ENCODE data around the gene TEX44. TPM values are rescaled to one million over a fixed set of nuclear protein-coding genes. Genes with fewer than 3 reads are reported as not detected.

The TEX44 gene
- total and polyA plus RNA-seq, 2 of the 13 experiments (the other 11 are each of a cell fraction or from before 2014, with no cell fraction given), result not detected

GRCh38 chr2:231612109-231612455 is 19.4 kb downstream of the TEX44 start (continued):
- no peak for TF ChIP-seq ZNF160 (CRISPR knock-in tag; IDR thresholded peaks at IDR 0.05)
- no peak for TF ChIP-seq ZBTB10 (CRISPR knock-in tag; IDR thresholded peaks at IDR 0.05; ENCODE audit: borderline replicate concordance)
- TF ChIP-seq ZNF629 (CRISPR knock-in tag; conservative IDR thresholded peaks at IDR 0.05), result peak; percentile 98
- no peak for TF ChIP-seq ZNF768 (CRISPR knock-in tag; IDR thresholded peaks at IDR 0.05)
- 0 out of 2 replicates have a peak, but pooled peaks have one; percentile 17 for TF ChIP-seq NFYC (CRISPR knock-in tag; IDR thresholded peaks at IDR 0.05)
- TF ChIP-seq ZNF546 (CRISPR knock-in tag; conservative IDR thresholded peaks at IDR 0.05), result no peak
- no peak for TF ChIP-seq SNAPC4 (CRISPR knock-in tag; IDR thresholded peaks at IDR 0.05)
- no peak for TF ChIP-seq HOXA5 (CRISPR knock-in tag; IDR thresholded peaks at IDR 0.05)
- TF ChIP-seq WIZ (CRISPR knock-in tag; IDR thresholded peaks at IDR 0.05), result no peak
- no peak for TF ChIP-seq SRSF9 (IDR thresholded peaks at IDR 0.05; ENCODE audit: borderline replicate concordance, insufficient read depth, low read depth, low read length, poor library complexity, severe bottlenecking)
- no peak for TF ChIP-seq ASH2L (IDR thresholded peaks at IDR 0.05; ENCODE audit: insufficient read length, low read depth, low read length)
- peak; percentile 17 for TF ChIP-seq RBM22 (optimal IDR thresholded peaks at IDR 0.05; ENCODE audit: low read length)
- TF ChIP-seq KLF9 (CRISPR knock-in tag; IDR thresholded peaks at IDR 0.05; ENCODE audit: low read depth), result no peak
- TF ChIP-seq SP1 (IDR thresholded peaks at IDR 0.05), result no peak
- TF ChIP-seq SP1 (CRISPR knock-in tag; IDR thresholded peaks at IDR 0.05), result no peak
- no peak for TF ChIP-seq CENPT (CRISPR knock-in tag; IDR thresholded peaks at IDR 0.05; ENCODE audit: low read depth)
- no peak for TF ChIP-seq E2F1 (CRISPR knock-in tag; IDR thresholded peaks at IDR 0.05)
- TF ChIP-seq GLI4 (CRISPR knock-in tag; IDR thresholded peaks at IDR 0.05; ENCODE audit: borderline replicate concordance), result no peak
- TF ChIP-seq KAT8 (CRISPR knock-in tag; IDR thresholded peaks at IDR 0.05), result no peak
- no peak for TF ChIP-seq ZNF674 (CRISPR knock-in tag; IDR thresholded peaks at IDR 0.05; ENCODE audit: low read depth)
- TF ChIP-seq ZMYM3 (CRISPR knock-in tag; IDR thresholded peaks at IDR 0.05), result peak; percentile 89
- TF ChIP-seq ZNF33B (CRISPR knock-in tag; IDR thresholded peaks at IDR 0.05), result no peak
- TF ChIP-seq NFE2L1 (CRISPR knock-in tag; IDR thresholded peaks at IDR 0.05; ENCODE audit: borderline replicate concordance), result 0 out of 2 replicates have a peak, but pooled peaks have one; percentile 46
- TF ChIP-seq NCOA1 (CRISPR knock-in tag; IDR thresholded peaks at IDR 0.05), result no peak
